ENCODE results near the gene SPAG5.

The SPAG5 gene

GRCh38 chr17:28544402-28545140, 54.3 kb downstream of the SPAG5 start:
- no peak for DNase-seq

- DNase-seq = no peak
These were observed 57.4 kb downstream of the SPAG5 start for GRCh38 chr17:28541439-28541838.

GRCh38 chr17:28540231-28540630, 58.6 kb downstream of the SPAG5 start:
- no peak for DNase-seq

GRCh38 chr17:28538296-28538895, 60.4 kb downstream of the SPAG5 start:
- no peak for DNase-seq

GRCh38 chr17:28537219-28537610, 61.6 kb downstream of the SPAG5 start:
- no peak for DNase-seq

- DNase-seq = no peak
These were observed 62.1 kb downstream of the SPAG5 start for GRCh38 chr17:28536532-28537218.

GRCh38 chr17:28534740-28535375, 64.0 kb downstream of the SPAG5 start:
- DNase-seq = no peak

- DNase-seq = no peak
These were observed 65.6 kb downstream of the SPAG5 start for GRCh38 chr17:28533091-28533807.

GRCh38 chr17:28532050-28532960, 66.5 kb downstream of the SPAG5 start:
- DNase-seq = no peak

- DNase-seq = no peak
These were observed 67.9 kb downstream of the SPAG5 start for GRCh38 chr17:28530926-28531325.

GRCh38 chr17:28530250-28530649, 68.6 kb downstream of the SPAG5 start:
- no peak for DNase-seq

GRCh38 chr17:28529013-28529400, 69.8 kb downstream of the SPAG5 start:
- no peak for DNase-seq

GRCh38 chr17:28528327-28529012, 70.4 kb downstream of the SPAG5 start:
- DNase-seq = no peak

- DNase-seq = no peak
These were observed 71.0 kb downstream of the SPAG5 start for GRCh38 chr17:28527859-28528258.

Data from bone marrow (tissue), 2 donors.